Neural cell (in vitro differentiated cells): ENCODE measurements around the gene CNTFR. TPM values are rescaled to one million over a fixed set of nuclear protein-coding genes. Genes with fewer than 3 reads are reported as not detected.

Experiments used
- H2AFZ ChIP-seq: fragments of 200-600, 300-800 bp; sonication (generic), shearing (Covaris generic); 2 replicates; pipeline ENCODE4 v1.6.0; 2014; ENCODE audit warnings: low read depth, mild to moderate bottlenecking, antibody characterized with exemption, low read length, moderate library complexity
- H3F3A ChIP-seq: fragments of 200-600 bp; shearing (Covaris generic); 2 replicates; pipeline ENCODE4 v1.6.1; 2016; ENCODE audit warnings: mild to moderate bottlenecking, moderate library complexity, mixed read lengths, antibody characterized with exemption, low read length; ENCODE audit not compliant: insufficient read depth, poor library complexity, severe bottlenecking
- H3K27ac ChIP-seq: fragments of 200-600, 300-800 bp; sonication (generic), shearing (Covaris generic); 2 replicates; pipeline ENCODE4 v1.5.1; 2014; ENCODE audit warnings: mild to moderate bottlenecking, low read length, moderate library complexity
- H3K27me3 ChIP-seq: fragments of 300-800, 200-600 bp; sonication (generic), shearing (Covaris generic); 2 replicates; pipeline ENCODE4 v1.6.0; 2014; ENCODE audit warnings: mild to moderate bottlenecking, low read depth, low read length, moderate library complexity; ENCODE audit not compliant: insufficient read depth
- H3K36me3 ChIP-seq: fragments of 300-800, 200-600 bp; sonication (generic), shearing (Covaris generic); 2 replicates; pipeline ENCODE4 v1.5.1; 2014; ENCODE audit warnings: mild to moderate bottlenecking, antibody characterized with exemption, low read length, moderate library complexity; ENCODE audit not compliant: insufficient read depth
- H3K4me2 ChIP-seq: fragments of 300-800, 200-600 bp; sonication (generic), shearing (Covaris generic); 2 replicates; pipeline ENCODE4 v1.6.0; 2014; ENCODE audit warnings: mild to moderate bottlenecking, low read length
- H3K4me3 ChIP-seq: fragments of 300-800, 200-600 bp; sonication (generic), shearing (Covaris generic); 2 replicates; pipeline ENCODE4 v1.5.1; 2014; ENCODE audit warnings: mild to moderate bottlenecking, low read length, moderate library complexity
- H3K79me2 ChIP-seq: fragments of 200-600 bp; shearing (Covaris generic); replicated peaks from 2 replicates; pipeline ENCODE4 v1.6.0; 2014; ENCODE audit warnings: mild to moderate bottlenecking, low read length, moderate library complexity; ENCODE audit not compliant: insufficient read depth
- H3K9ac ChIP-seq: fragments of 300-800, 200-600 bp; sonication (generic), shearing (Covaris generic); 2 replicates; pipeline ENCODE4 v1.6.1; 2016; ENCODE audit warnings: mild to moderate bottlenecking, low read length, mixed read lengths
- H3K9me2 ChIP-seq: fragments of 200-600 bp; shearing (Covaris generic); 2 replicates; pipeline ENCODE4 v1.6.1; 2016; ENCODE audit warnings: mild to moderate bottlenecking, low read length, mixed read lengths; ENCODE audit not compliant: insufficient read depth
- H3K9me3 ChIP-seq: fragments of 200-600, 300-800 bp; sonication (generic), shearing (Covaris generic); 2 replicates; pipeline ENCODE4 v1.6.1; 2016; ENCODE audit warnings: mild to moderate bottlenecking, mixed run types, low read length, moderate library complexity, mixed read lengths
- H4K20me1 ChIP-seq: fragments of 200-600 bp; shearing (Covaris generic); 2 replicates; pipeline ENCODE4 v1.6.1; 2016; ENCODE audit warnings: mild to moderate bottlenecking, mixed run types; ENCODE audit not compliant: insufficient read depth
- CTCF ChIP-seq: fragments of 450-650 bp; IDR thresholded peaks from 2 replicates; pipeline ENCODE4 v1.5.1; 2014; ENCODE audit warnings: antibody characterized with exemption, mild to moderate bottlenecking, moderate library complexity; ENCODE audit not compliant: poor library complexity, severe bottlenecking
- EP300 ChIP-seq: fragments of 450-650 bp; conservative IDR thresholded peaks from 2 replicates; pipeline ENCODE4 v1.6.1; 2014; ENCODE audit warnings: antibody characterized with exemption, mild to moderate bottlenecking, moderate library complexity; ENCODE audit not compliant: poor library complexity, severe bottlenecking
- EZH2 ChIP-seq: fragments of 200-600, 300-800 bp; shearing (Covaris generic), sonication (generic); IDR thresholded peaks from 2 replicates; pipeline ENCODE4 v1.6.1; 2014; ENCODE audit warnings: antibody characterized with exemption, low read length, borderline replicate concordance, mild to moderate bottlenecking; ENCODE audit not compliant: insufficient read depth, poor library complexity, severe bottlenecking
- MXI1 ChIP-seq: fragments of 450-650 bp; conservative IDR thresholded peaks from 2 replicates; pipeline ENCODE4 v1.6.1; 2014; ENCODE audit warnings: antibody characterized with exemption, mild to moderate bottlenecking; ENCODE audit not compliant: poor library complexity, severe bottlenecking
- POLR2AphosphoS5 ChIP-seq: IDR thresholded peaks from 2 replicates; pipeline ENCODE4 v1.6.1; 2012
- RAD21 ChIP-seq: fragments of 450-650 bp; conservative IDR thresholded peaks from 2 replicates; pipeline ENCODE4 v1.6.1; 2014; ENCODE audit warnings: antibody characterized with exemption, mild to moderate bottlenecking, moderate library complexity
- REST ChIP-seq: IDR thresholded peaks from 2 replicates; pipeline ENCODE4 v1.6.1; 2012; ENCODE audit warnings: borderline replicate concordance
- SMC3 ChIP-seq: fragments of 450-650 bp; conservative IDR thresholded peaks from 2 replicates; pipeline ENCODE4 v1.6.1; 2014; ENCODE audit warnings: antibody characterized with exemption, mild to moderate bottlenecking, moderate library complexity; ENCODE audit not compliant: poor library complexity
- TAF1 ChIP-seq: IDR thresholded peaks from 2 replicates; pipeline ENCODE4 v1.6.1; 2012; ENCODE audit warnings: low read depth
- polyA plus RNA-seq: library from polyadenylated mRNA; depleted of rRNA; stranded (reverse); fragments of >200 nt; gene quantifications from 2 replicates; pipeline ENCODE4 v1.2.3, GENCODE V29; 2014

The CNTFR gene
- polyA plus RNA-seq, 1 donor from 2014 or later, result 19.0 TPM

- TF ChIP-seq EP300 (no peak), MXI1 (no peak), SMC3 (no peak), POLR2AphosphoS5 (no peak), TAF1 (no peak)
- Histone ChIP-seq H3K9me3 (no peaks in the 10 kb centered on the region), H3K9ac (no peak overlapping the region), H3K9me2 (no peaks in the 10 kb centered on the region), H2AFZ (no peak overlapping the region), H3F3A (no peaks in the 10 kb centered on the region), H3K27me3 (no peaks in the 10 kb centered on the region), H3K27ac (no peak overlapping the region), H3K36me3 (peaks cover 8% of the 10 kb centered on the region), H3K4me2 (no peak overlapping the region), H3K79me2 (no peaks in the 10 kb centered on the region), H3K4me3 (no peak overlapping the region), H4K20me1 (no peaks in the 10 kb centered on the region)
Measured at GRCh38 chr9:34558919-34559623, 30.5 kb downstream of the CNTFR start.

DNA sequence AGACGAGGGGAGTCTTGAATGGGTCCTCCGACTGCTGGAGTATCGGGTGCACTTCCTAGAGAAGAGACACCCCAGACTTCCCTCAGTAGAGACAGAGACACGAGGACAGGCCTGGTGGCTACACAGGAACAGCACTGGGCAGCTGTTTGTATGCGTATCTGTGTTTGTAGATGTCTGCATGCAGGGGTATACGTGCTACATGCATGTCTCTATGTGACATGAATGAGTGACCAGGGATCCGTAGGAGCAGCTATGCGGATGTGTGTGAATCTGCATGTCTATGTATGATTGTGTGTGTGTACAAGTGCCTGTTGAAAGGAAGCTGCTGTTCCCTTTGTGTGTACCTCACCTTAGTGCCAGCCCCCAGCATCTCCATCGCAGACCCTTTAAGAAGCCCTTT lies 31.2 kb downstream of the CNTFR start:
- Histone ChIP-seq H3F3A (no peaks in the 10 kb centered on the region), H3K4me2 (no peak overlapping the region), H3K27me3 (no peaks in the 10 kb centered on the region), H3K9me2 (no peaks in the 10 kb centered on the region), H3K79me2 (no peaks in the 10 kb centered on the region), H2AFZ (no peak overlapping the region), H3K9me3 (no peaks in the 10 kb centered on the region), H3K9ac (no peak overlapping the region), H3K27ac (no peak overlapping the region), H4K20me1 (no peaks in the 10 kb centered on the region), H3K36me3 (peaks cover 8% of the 10 kb centered on the region), H3K4me3 (no peak overlapping the region)
- TF ChIP-seq REST, result no peak
- TF ChIP-seq POLR2AphosphoS5, result no peak
- no peak for TF ChIP-seq CTCF
- no peak for TF ChIP-seq MXI1
- TF ChIP-seq SMC3, result no peak
- TF ChIP-seq EZH2, result no peak
- no peak for TF ChIP-seq TAF1
- TF ChIP-seq RAD21, result no peak
- no peak for TF ChIP-seq EP300
